ENCODE measurements around the gene ARID5B.
"Not testable (repeated sequence)": the region's sequence is repeated elsewhere in the genome, so short reads cannot be mapped to it uniquely, and the experiment has no call there.

The ARID5B gene, protein sequence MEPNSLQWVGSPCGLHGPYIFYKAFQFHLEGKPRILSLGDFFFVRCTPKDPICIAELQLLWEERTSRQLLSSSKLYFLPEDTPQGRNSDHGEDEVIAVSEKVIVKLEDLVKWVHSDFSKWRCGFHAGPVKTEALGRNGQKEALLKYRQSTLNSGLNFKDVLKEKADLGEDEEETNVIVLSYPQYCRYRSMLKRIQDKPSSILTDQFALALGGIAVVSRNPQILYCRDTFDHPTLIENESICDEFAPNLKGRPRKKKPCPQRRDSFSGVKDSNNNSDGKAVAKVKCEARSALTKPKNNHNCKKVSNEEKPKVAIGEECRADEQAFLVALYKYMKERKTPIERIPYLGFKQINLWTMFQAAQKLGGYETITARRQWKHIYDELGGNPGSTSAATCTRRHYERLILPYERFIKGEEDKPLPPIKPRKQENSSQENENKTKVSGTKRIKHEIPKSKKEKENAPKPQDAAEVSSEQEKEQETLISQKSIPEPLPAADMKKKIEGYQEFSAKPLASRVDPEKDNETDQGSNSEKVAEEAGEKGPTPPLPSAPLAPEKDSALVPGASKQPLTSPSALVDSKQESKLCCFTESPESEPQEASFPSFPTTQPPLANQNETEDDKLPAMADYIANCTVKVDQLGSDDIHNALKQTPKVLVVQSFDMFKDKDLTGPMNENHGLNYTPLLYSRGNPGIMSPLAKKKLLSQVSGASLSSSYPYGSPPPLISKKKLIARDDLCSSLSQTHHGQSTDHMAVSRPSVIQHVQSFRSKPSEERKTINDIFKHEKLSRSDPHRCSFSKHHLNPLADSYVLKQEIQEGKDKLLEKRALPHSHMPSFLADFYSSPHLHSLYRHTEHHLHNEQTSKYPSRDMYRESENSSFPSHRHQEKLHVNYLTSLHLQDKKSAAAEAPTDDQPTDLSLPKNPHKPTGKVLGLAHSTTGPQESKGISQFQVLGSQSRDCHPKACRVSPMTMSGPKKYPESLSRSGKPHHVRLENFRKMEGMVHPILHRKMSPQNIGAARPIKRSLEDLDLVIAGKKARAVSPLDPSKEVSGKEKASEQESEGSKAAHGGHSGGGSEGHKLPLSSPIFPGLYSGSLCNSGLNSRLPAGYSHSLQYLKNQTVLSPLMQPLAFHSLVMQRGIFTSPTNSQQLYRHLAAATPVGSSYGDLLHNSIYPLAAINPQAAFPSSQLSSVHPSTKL

GRCh38 chr10:61900829-61901792 is at the start of gene ARID5B:
Gene ARID5B (plus strand): TSS chr10:61901699. CDS start chr10:61901710, 11 bp downstream.
- DNase-seq (ENCODE audit: low read depth in 2 of 2): peak in 1 of 2 donors; percentile 26

GRCh38 chr10:61852261-61852660 is 49.2 kb upstream of the ARID5B start:
- no peak for DNase-seq (ENCODE audit: low read depth in 2 of 2)

DNA sequence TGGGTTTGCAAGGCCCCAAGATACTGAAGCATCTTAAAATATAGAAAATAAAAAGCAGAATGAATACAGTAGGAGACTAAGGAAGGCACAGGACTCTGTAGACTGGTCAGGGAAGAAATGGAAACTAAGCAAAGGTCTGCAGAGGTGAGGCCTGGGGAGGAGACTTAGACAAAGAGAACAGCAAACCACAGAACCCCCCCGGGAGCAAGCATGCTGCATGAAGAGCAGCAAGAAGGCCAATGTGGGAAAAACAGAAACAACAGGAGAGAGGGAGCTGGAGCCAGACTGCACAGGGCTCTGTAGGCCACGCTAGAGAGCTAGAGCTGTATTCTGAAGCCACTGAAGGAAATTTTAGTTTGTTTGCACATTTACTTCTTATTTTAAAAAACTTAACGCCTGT is 45.7 kb upstream of the ARID5B start:
- DNase-seq (ENCODE audit: low read depth in 2 of 2): no peak

DNA sequence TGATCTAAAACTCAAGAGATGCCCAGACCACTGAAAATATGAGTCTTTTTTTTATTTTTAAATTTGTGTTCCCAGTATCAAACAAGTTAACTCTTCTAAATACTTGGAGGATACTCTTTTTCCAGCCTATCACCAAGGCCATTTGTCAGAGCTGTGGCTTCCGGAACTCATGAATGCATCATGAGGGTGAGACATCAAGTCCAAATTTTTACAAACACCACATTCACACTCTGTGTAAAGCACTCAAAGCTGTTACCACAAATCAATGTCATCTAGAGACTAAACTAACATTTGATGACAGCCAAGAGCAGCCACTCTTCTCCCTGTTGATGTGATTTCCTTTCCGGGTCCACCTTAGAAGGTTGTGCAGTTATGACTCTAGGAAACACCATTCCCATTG is 43.8 kb upstream of the ARID5B start:
- no peak for DNase-seq (ENCODE audit: low read depth in 2 of 2)

DNA sequence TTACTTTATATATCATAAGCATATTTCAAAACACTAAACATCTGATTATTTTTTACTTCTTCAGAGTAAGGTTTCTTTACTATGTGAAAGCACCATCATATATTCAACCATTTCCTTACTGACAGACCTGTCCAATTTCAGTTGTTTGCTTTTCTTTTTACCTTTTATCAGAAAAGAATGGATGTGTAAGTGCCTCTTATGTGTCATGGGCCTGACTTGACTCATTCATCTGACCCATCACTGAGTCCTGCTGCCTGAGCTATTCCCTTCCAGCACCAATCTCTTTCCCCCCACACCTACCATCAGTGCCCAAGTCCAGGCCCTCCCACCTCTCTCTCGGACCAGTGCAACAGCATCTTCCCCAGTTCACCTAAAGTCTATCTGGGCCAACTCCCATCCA is 41.7 kb upstream of the ARID5B start:
- DNase-seq (ENCODE audit: low read depth in 2 of 2): no peak

DNA sequence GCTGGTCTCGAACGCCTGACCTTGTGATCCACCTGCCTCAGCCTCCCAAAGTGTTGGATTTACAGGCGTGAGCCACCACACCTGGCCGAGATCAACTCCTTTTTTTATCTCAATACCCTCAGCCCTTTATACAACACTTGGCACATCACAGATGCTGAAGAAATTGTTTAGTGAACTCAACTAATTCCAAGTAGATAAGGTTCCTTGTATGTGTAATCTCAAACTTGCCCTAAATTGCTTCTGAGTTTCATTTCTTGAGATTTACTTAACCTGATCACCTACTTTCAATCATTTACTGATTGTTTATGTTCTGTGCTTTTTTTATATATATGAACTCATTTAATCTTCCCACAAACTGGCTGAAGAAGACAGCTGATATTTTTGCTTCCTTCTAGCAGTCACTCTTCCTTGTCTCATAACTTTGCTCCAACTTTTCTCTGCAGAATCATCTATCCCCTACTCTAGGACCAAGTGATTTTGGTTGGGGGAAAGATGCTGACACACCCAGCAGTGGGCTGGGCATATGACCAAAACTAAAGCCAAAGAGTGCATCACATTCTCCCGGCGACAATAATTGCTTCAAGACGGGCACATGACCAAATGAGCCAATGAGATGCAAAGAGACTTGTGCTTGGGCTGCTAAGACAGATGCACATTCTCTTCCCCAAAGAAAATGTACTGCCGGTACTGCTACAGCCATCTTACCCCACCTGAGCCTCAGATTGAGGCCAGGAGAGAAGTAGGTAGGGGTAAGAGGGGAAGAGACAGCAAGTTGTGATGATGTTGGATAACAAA is 40.3 kb upstream of the ARID5B start:
- no peak for DNase-seq (ENCODE audit: low read depth in 2 of 2)

GRCh38 chr10:61863981-61864380 is 37.5 kb upstream of the ARID5B start:
- DNase-seq (ENCODE audit: low read depth in 2 of 2): no peak

GRCh38 chr10:61866700-61867368 is 34.7 kb upstream of the ARID5B start:
- no peak for DNase-seq (ENCODE audit: low read depth in 2 of 2)

GRCh38 chr10:61867374-61867773 is 34.1 kb upstream of the ARID5B start:
- DNase-seq (ENCODE audit: low read depth in 2 of 2): not testable (repeated sequence)

DNA sequence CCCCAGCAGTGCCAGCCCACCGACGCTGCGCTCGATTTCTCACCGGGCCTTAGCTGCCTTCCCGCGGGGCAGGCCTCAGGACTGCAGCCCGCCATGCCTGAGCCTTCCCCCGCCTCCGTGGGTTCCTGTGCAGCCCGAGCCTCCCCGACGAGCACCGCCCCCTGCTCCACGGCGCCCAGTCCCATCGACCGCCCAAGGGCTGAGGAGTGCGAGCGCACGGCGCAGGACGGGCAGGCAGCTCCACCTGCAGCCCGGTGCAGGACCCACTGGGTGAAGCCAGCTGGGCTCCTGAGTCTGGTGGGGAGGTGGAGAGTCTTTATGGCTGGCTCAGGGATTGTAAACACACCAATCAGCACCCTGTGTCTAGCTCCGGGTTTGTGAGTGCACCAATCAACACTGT is 33.7 kb upstream of the ARID5B start:
- DNase-seq (ENCODE audit: low read depth in 2 of 2): peak; percentile 12 to 29

- DNase-seq (ENCODE audit: low read depth in 2 of 2): no peak
Measured at GRCh38 chr10:61869041-61869675, 32.3 kb upstream of the ARID5B start.

DNA sequence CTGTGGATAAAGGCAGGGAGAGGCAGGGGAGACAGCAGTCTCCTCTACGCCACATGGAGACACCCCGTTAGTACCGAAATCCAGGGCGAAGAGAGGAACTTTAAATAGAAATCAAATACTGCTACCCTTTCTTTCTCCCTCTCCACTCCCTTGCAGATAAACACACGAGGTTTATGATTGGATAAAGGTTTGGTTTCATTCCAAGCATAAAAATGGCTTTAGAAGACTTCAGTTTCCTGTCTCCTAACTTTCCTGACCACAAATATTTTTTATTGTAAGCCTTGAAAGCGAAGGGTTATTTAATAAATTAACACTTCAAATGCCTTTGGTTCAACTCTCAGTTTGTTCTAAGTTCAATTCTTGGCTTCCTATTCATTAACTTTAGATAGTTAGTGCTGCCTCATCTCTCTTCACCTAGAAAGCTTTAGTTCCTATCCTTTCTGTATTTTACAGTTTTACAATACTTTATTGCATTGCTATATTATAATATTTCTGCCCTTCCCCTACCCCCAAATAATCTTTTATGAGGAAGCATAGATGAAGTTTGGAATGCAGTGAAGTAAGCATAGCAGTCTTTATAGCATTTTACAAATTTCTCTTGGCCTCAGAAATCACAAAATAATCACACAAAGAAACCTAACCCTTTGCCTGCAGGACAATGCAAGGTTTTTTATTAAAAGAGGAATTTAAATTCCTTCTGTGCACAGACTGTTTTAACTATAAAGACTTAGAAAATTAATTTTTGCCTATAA is 31.5 kb upstream of the ARID5B start:
- DNase-seq (ENCODE audit: low read depth in 2 of 2): no peak

GRCh38 chr10:61870526-61870895 is 31.0 kb upstream of the ARID5B start:
- no peak for DNase-seq (ENCODE audit: low read depth in 2 of 2)

GRCh38 chr10:61871487-61871886 is 30.0 kb upstream of the ARID5B start:
- no peak for DNase-seq (ENCODE audit: low read depth in 2 of 2)

- DNase-seq (ENCODE audit: low read depth in 2 of 2): no peak
Measured at GRCh38 chr10:61877887-61878739, 23.4 kb upstream of the ARID5B start.

DNA sequence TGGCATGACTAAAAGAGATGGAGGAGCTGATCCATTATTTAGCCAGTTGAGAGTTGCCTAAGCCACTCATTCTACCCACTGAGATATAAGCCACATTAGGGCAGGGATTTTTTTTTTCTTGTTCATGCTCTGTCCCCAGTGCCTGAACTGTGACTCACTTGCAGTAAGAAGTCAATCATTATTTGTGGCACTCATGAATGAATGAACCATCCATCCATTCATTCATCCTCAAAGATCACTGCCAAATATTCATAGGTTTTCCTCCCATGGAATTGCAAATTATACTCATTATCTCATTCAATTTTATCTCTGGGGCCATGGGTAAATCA is 22.8 kb upstream of the ARID5B start:
- no peak for DNase-seq (ENCODE audit: low read depth in 2 of 2)

- DNase-seq (ENCODE audit: low read depth in 2 of 2): peak; percentile 56 to 57
Measured at GRCh38 chr10:61882621-61883370, 18.7 kb upstream of the ARID5B start.

Data from activated CD4-positive, alpha-beta T cell treated with anti-CD3 and anti-CD28 coated beads for 24 hours (primary cell).